WERI-Rb-1 (cell line): ENCODE results near the gene GLB1L.
"Not testable (repeated sequence)": the region's sequence is repeated elsewhere in the genome, so short reads cannot be mapped to it uniquely, and the experiment has no call there.

Experiments used
- DNase-seq: peaks from one replicate; pipeline ENCODE4 v3.0.0-alpha.2; 2020
- H3K27ac ChIP-seq: fragments of 250-450 bp; sonication (Bioruptor Pico); 2 replicates; pipeline ENCODE4 v1.5.1; 2020; ENCODE audit warnings: mild to moderate bottlenecking, moderate library complexity
- H3K27me3 ChIP-seq: fragments of 250-450 bp; sonication (Bioruptor Pico); 2 replicates; pipeline ENCODE4 v1.5.1; 2021; ENCODE audit warnings: mild to moderate bottlenecking, low read depth, moderate library complexity; ENCODE audit not compliant: insufficient read depth, severe bottlenecking
- H3K36me3 ChIP-seq: fragments of 250-450 bp; sonication (Bioruptor Pico); 2 replicates; pipeline ENCODE4 v1.5.1; 2020; ENCODE audit warnings: mild to moderate bottlenecking, moderate library complexity
- H3K4me3 ChIP-seq: 2 replicates; pipeline ENCODE4 v1.5.1; 2011; ENCODE audit warnings: low read depth, mild to moderate bottlenecking, control low read depth, low read length
- H3K9me3 ChIP-seq: fragments of 250-450 bp; sonication (Bioruptor Pico); 2 replicates; pipeline ENCODE4 v1.5.1; 2021; ENCODE audit warnings: mild to moderate bottlenecking, moderate library complexity; ENCODE audit not compliant: severe bottlenecking
- TF ChIP-seq, protein P1 (sequence below): IDR thresholded peaks from 2 replicates; pipeline ENCODE4 v1.5.1; 2011; ENCODE audit warnings: low read depth, mild to moderate bottlenecking, control low read depth, inconsistent platforms, low read length

Gene GLB1L

DNA sequence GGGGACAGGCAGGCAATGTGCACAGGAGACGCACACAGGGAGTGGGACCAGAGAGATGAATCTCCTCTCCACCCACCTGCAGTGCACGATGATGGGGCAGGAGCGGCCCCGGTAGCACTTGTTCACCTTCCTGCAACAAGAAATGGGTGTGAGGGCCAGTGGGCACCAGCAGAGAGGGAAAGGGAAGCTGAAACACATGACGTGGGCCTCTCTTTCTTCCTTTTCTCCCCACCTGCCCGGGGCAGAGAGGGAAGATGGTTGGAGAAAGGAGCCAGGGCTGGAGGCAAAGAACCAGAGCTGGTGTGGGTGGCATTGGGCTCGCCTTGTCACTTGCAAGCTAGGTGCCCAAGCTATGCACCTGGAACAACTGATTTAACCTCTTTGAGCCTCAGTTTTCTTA lies 46.1 kb upstream of the GLB1L start:
- no peak overlapping the region for H3K4me3 ChIP-seq
- TF ChIP-seq, protein P1, sequence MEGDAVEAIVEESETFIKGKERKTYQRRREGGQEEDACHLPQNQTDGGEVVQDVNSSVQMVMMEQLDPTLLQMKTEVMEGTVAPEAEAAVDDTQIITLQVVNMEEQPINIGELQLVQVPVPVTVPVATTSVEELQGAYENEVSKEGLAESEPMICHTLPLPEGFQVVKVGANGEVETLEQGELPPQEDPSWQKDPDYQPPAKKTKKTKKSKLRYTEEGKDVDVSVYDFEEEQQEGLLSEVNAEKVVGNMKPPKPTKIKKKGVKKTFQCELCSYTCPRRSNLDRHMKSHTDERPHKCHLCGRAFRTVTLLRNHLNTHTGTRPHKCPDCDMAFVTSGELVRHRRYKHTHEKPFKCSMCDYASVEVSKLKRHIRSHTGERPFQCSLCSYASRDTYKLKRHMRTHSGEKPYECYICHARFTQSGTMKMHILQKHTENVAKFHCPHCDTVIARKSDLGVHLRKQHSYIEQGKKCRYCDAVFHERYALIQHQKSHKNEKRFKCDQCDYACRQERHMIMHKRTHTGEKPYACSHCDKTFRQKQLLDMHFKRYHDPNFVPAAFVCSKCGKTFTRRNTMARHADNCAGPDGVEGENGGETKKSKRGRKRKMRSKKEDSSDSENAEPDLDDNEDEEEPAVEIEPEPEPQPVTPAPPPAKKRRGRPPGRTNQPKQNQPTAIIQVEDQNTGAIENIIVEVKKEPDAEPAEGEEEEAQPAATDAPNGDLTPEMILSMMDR, result no peak
- H3K36me3 ChIP-seq, result peaks cover 20% of the 10 kb centered on the region
- H3K27ac ChIP-seq, result no peak overlapping the region
- H3K9me3 ChIP-seq, result no peaks in the 10 kb centered on the region
- H3K27me3 ChIP-seq, result no peaks in the 10 kb centered on the region
- DNase-seq, result no peak

DNA sequence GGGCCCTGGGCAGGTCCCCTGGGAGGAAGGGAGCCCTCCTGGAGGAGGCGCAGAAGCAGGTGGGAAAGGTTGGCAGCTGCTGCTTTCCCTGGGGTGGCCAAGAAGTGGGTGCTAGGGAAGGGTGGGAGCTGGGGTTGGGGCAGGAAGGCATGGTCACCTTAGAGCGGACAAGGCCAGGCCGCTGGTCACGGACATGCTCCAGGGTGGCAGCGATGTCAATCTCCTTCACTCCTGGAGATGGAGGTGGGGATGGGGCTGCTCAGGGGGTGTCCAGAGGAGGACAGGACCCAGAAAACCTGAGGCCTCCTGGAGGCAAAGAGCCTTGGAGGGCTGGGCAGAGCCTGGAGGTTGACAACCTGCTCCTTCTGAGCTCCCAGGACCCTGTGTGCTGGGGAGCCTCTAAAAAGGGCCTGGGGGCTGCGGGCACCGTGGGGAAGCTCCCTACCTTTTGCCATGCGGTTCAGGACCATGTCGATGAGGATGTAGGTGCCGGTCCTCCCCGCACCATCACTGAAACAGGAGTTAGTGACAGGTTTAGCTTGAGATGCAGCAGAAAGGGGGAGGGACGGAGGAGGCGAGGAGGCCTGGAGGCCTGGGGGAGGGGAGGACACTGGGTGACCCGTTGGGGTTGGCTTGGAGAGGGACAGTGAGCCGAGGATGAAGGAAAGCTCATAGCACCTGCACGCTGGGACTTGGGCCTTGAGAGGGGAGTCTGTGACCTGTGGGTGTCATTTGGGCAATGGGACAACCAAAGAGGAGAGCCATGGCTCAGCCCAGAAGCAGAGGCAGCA lies 45.3 kb upstream of the GLB1L start:
- H3K9me3 ChIP-seq, result no peaks in the 10 kb centered on the region

DNA sequence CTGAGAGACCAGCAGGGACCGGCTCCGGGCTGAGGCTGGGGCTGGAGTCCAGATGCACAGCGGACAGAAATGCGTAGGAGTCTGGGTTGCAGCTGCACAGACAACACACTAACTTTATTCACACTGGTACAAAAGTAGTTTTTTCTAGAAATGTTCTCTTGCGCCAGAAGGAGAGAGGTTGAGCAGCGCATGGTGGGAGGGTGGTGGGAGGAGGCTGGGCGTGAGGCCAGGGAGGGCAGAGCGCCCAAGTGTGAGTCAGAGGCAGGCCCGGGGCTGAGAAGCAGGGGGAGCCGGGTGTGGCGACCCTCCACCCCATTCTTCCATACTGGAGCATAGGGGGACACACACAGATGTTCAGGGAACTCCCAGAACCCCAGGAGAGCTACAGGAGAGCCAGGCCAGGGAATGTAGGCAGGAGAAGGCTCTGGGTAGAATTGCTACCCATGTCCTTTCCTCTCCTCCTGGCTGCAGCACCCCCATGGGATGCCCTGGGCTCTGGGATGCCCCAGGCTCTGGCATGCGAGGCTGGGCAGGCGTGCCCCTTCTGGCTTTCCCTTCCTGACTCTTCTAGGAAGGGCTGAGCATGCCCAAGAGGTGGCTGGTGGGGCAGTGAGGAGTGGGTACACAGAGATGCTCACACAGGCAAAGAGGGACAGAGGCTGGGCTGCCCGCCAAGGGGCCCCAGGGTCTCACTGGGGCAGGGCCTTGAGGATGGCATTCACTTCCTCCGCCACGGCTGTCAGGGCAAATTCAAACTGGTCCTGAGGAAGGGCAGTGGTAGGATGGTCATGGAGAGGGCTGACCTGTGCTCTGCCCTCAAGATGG lies 44.5 kb upstream of the GLB1L start:
- TF ChIP-seq, protein P1, result no peak
- H3K9me3 ChIP-seq, result no peaks in the 10 kb centered on the region
- no peak for DNase-seq
- H3K27ac ChIP-seq, result no peak overlapping the region
- no peaks in the 10 kb centered on the region for H3K27me3 ChIP-seq
- H3K4me3 ChIP-seq, result no peak overlapping the region
- H3K36me3 ChIP-seq, result peaks cover 25% of the 10 kb centered on the region

More for the DNA sequence above, 45.3 kb upstream of the GLB1L start:
- TF ChIP-seq, protein P1, result no peak
- no peaks in the 10 kb centered on the region for H3K27me3 ChIP-seq
- H3K4me3 ChIP-seq, result no peak overlapping the region
- H3K36me3 ChIP-seq, result peaks cover 18% of the 10 kb centered on the region
- DNase-seq, result no peak
- H3K27ac ChIP-seq, result no peak overlapping the region

DNA sequence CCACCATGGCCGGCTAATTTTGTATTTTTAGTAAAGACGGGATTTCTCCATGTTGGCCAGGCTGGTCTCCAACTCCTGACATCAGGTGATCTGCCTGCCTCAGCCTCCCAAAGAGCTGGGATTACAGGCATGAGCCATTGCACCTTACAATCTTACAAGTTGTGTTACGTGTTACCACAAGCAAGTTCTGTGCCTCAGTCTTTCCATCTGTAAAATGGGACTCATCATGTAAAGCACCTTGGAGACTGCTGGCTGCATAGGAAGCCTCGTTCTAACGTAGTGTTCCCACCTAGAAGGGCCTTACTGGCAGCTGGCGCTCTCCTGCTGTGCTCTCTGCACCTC lies 43.9 kb upstream of the GLB1L start:
- Histone ChIP-seq H3K27me3 (no peaks in the 10 kb centered on the region), H3K36me3 (peaks cover 30% of the 10 kb centered on the region), H3K4me3 (no peak overlapping the region), H3K27ac (no peak overlapping the region), H3K9me3 (no peaks in the 10 kb centered on the region)
- TF ChIP-seq, protein P1, result no peak
- no peak for DNase-seq

DNA sequence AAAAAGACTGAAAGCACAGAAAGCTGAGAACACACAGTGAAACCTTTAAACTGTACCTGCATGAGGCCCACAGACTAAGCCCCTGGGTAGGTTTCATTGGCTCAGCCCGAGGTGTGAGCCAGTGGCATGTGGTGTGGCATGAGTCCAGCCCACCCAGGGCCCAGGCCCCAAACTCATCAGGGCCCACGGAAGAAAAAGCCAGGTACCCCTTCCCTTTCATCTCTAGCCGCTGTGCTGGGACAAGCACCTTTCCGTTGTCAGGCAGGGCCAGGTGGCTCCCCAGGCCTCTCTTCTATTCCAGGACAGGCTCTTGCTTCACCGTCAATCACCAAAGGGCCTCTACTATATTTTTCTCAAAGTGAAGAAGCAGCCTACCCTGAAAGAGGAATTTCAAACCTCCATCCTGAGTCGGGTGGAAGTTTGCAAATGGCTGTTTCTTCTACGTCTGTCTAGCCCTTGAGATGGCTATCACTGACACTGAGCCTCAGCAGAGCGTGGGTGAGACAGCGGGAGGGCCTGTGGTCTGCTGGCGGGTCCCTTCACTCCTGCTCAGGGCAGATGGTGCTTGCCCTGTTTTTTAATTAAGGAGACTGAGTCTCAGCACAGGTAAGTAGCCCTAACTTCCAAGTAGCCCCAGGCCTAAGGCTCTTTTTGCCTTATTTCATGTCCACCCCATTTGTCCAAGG lies 42.5 kb upstream of the GLB1L start:
- Histone ChIP-seq H3K27ac (peak overlapping the region; percentile 28; the same call in 1 of the 2 replicates), H3K27me3 (no peaks in the 10 kb centered on the region), H3K4me3 (no peak overlapping the region), H3K9me3 (no peaks in the 10 kb centered on the region), H3K36me3 (peaks cover 44% of the 10 kb centered on the region)
- DNase-seq, result no peak
- TF ChIP-seq, protein P1, result no peak

DNA sequence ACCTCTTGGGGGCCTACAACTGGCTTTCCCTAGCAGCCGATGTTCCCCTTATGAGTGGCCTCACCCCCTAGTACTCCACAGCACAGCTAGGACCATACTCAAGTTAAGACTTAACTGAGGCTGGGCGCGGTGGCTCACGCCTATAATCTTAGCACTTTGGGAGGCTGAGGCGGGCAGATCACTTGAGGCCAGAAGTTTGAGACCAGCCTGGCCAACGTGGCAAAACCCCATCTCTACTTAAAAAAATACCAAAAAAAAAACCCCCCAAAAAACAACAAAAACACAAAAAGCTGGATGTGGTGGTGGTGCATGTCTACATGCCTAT lies 41.8 kb upstream of the GLB1L start:
- H3K4me3 ChIP-seq, H3K9me3 ChIP-seq, DNase-seq, H3K27me3 ChIP-seq: not testable (repeated sequence)
- Histone ChIP-seq H3K27ac (peak overlapping the region; percentile 20; the same call in 1 of the 2 replicates), H3K36me3 (peaks cover 50% of the 10 kb centered on the region)
